MCF 10A (cell line): ENCODE measurements around the gene DGKI. TPM values are rescaled to one million over a fixed set of nuclear protein-coding genes. Genes with fewer than 3 reads are reported as not detected.

ENCODE experiments used
- BruUV-seq: library from RNA; stranded (reverse); fragments of 400-500 nt; replicated peaks from 2 replicates; lab custom pipeline; 2021; lab: Mats Ljungman, UMichigan
- CTCF ChIA-PET: fragments of 300-600 bp; sonication (Branson Sonifier 250); formaldehyde crosslinking; extraction: SDS; loops from one replicate; lab custom pipeline; 2021; ENCODE audit warnings: antibody characterized with exemption, inconsistent platforms; lab: Yijun Ruan, JAX
- POLR2A ChIA-PET: fragments of 300-600, 350-650 bp; sonication (Branson Sonifier 250); formaldehyde crosslinking; extraction: SDS; loops from one replicate; lab custom pipeline; 2020; ENCODE audit warnings: antibody characterized with exemption, inconsistent platforms; lab: Yijun Ruan, JAX
- DNase-seq: peaks from one replicate; pipeline ENCODE4 v3.0.0-alpha.2; 2018; ENCODE audit not compliant: unreplicated experiment
- H3K27ac Mint-ChIP-seq: one replicate; pipeline ENCODE4 v1.8.0; 2022; ENCODE audit warnings: mild to moderate bottlenecking, low read depth, mixed read lengths; ENCODE audit not compliant: unreplicated experiment
- H3K27me3 Mint-ChIP-seq: one replicate; pipeline ENCODE4 v1.8.0; 2022; ENCODE audit warnings: mixed read lengths; ENCODE audit not compliant: insufficient read depth, unreplicated experiment
- H3K36me3 Mint-ChIP-seq: one replicate; pipeline ENCODE4 v1.8.0; 2022; ENCODE audit warnings: mild to moderate bottlenecking, moderate library complexity, mixed read lengths; ENCODE audit not compliant: insufficient read depth, unreplicated experiment
- H3K4me1 Mint-ChIP-seq: one replicate; pipeline ENCODE4 v1.8.0; 2022; ENCODE audit warnings: mixed read lengths; ENCODE audit not compliant: insufficient read depth, unreplicated experiment
- H3K4me3 Mint-ChIP-seq: one replicate; pipeline ENCODE4 v1.8.0; 2022; ENCODE audit warnings: mild to moderate bottlenecking, moderate library complexity, mixed read lengths; ENCODE audit not compliant: unreplicated experiment
- H3K9me3 Mint-ChIP-seq: one replicate; pipeline ENCODE4 v1.8.0; 2022; ENCODE audit warnings: mixed read lengths; ENCODE audit not compliant: unreplicated experiment
- intact Hi-C: fragments of 100-400 bp; cut with micrococcal nuclease; formaldehyde crosslinking; loops from 2 replicates; pipeline ENCODE4 v1.14.1; 2022
- total RNA-seq: library from RNA; stranded (reverse); gene quantifications from 2 replicates; pipeline ENCODE4 v1.2.3, GENCODE V29; 2022
- TF ChIP-seq, protein P1 (sequence below): fragments of 200-600 bp; IDR thresholded peaks from one replicate; pipeline ENCODE4 v1.8.0; 2022; ENCODE audit warnings: antibody characterized with exemption, mild to moderate bottlenecking; ENCODE audit not compliant: unreplicated experiment

DGKI gene
- total RNA-seq, 1 experiment from 2014 or later: 1.4 TPM

DNA sequence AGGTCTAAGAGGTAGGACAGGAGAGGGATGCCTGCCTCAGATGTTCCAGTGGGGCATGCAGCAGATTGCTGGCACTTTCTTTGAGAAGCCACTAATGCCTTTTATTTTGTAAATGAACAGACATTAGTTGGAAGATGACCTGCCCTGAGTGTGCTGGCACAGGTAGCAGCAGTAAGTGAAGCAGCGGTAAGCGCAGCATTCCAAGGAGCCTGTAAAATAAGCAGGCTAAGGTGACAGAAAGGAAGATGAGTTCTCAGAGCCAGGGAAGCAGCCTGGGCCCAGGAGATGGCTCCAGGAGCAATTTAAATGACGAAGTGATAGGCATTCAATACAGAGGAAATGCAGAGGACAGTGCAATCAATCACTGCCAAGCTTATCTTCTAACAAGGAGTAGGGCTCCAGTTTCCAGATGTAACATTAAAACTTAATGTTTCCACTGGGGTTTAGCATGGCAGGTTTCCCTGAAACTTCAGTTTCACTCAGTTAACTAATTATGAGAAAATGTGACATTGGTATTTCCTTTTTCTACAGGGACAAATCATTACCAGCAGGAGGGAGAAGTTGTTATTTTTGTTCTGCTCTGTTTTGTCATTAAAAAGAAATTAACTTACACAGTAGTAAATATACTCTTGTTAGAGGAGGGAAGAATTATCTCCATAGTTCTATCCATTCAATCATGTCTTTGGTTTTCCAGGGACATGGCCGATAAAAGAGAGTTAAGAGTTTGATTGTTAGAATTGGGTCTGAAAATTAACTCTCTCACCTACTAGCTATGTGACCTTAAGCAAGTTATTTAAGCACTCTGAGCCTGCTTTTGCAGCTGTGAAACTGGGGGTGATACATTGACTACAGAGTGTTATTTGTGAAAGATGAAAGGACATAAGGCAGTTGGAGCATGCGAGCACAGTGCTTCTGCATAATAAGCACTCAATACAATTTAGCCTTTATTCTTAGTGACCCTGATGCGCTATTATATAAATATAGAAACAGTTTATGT is 406.6 kb downstream of the DGKI start:
- H3K27ac Mint-ChIP-seq: no peak overlapping the region
- intact Hi-C loops: no loop called here
- POLR2A ChIA-PET: no interaction called here

DNA sequence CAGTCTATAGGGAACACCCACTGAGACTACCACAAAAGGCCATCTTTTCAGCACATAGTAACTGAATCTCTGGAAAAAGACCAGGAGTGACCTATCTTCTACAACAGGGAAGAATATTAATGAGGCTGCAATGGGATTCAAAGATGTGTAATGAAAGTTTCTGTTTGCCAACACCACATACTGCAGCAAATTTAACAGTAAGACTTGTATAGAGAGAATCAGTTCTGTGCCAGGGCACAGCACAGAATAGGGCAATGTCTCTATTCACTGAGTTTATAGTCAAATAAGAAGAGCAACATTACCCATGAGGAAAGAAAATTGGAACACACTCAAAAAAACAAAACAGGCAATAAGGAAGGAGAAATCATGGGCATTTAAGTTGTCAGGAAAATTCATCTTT is 411.8 kb downstream of the DGKI start:
- intact Hi-C loops: no loop called here
- Mint-ChIP-seq H3K27me3 (peaks cover 58% of the 10 kb centered on the region), H3K9me3 (no peaks in the 10 kb centered on the region), H3K4me3 (no peak overlapping the region), H3K27ac (no peak overlapping the region), H3K36me3 (no peaks in the 10 kb centered on the region), H3K4me1 (no peaks in the 10 kb centered on the region)
- ChIA-PET POLR2A (no interaction called here), CTCF (no interaction called here)
- no peak for DNase-seq
- no TSS peak for BruUV-seq
- TF ChIP-seq, protein P1, sequence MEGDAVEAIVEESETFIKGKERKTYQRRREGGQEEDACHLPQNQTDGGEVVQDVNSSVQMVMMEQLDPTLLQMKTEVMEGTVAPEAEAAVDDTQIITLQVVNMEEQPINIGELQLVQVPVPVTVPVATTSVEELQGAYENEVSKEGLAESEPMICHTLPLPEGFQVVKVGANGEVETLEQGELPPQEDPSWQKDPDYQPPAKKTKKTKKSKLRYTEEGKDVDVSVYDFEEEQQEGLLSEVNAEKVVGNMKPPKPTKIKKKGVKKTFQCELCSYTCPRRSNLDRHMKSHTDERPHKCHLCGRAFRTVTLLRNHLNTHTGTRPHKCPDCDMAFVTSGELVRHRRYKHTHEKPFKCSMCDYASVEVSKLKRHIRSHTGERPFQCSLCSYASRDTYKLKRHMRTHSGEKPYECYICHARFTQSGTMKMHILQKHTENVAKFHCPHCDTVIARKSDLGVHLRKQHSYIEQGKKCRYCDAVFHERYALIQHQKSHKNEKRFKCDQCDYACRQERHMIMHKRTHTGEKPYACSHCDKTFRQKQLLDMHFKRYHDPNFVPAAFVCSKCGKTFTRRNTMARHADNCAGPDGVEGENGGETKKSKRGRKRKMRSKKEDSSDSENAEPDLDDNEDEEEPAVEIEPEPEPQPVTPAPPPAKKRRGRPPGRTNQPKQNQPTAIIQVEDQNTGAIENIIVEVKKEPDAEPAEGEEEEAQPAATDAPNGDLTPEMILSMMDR: no peak

More for the DNA sequence above, 406.6 kb downstream of the DGKI start:
- TF ChIP-seq, protein P1: no peak
- Mint-ChIP-seq H3K4me1 (no peaks in the 10 kb centered on the region), H3K9me3 (no peaks in the 10 kb centered on the region), H3K4me3 (no peak overlapping the region), H3K36me3 (no peaks in the 10 kb centered on the region), H3K27me3 (peaks cover 66% of the 10 kb centered on the region)
- DNase-seq: no peak
- no TSS peak for BruUV-seq
- CTCF ChIA-PET: interaction anchor here (0.6 kb wide), 2 partner anchors 18 to 26 kb away, joined by 3 to 4 read pairs; no protein-coding TSS in a partner anchor

DNA sequence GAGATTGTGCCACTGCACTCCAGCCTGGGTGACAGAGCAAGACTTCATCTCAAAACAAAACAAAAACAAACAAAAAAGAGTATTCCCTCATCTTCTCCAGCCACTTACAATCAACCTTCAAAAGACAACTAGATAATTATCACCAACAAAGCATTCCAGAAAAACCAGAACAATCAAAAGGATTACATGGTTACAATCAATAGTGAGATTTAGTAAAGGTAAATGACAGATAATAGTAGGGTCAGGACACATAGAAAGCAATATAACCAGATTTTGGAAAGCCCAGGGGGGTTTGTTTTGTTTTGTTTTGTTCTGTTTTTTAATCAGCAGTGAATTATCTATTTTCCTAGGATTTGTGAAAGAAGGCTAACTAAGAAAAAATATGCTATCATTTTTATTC is 412.2 kb downstream of the DGKI start:
- Mint-ChIP-seq H3K36me3 (no peaks in the 10 kb centered on the region), H3K4me3 (no peak overlapping the region), H3K9me3 (no peaks in the 10 kb centered on the region), H3K4me1 (no peaks in the 10 kb centered on the region), H3K27ac (no peak overlapping the region), H3K27me3 (peaks cover 54% of the 10 kb centered on the region)
- TF ChIP-seq, protein P1: no peak
- no peak for DNase-seq
- ChIA-PET CTCF (no interaction called here), POLR2A (no interaction called here)
- BruUV-seq: no TSS peak
- intact Hi-C loops: no loop called here

DNA sequence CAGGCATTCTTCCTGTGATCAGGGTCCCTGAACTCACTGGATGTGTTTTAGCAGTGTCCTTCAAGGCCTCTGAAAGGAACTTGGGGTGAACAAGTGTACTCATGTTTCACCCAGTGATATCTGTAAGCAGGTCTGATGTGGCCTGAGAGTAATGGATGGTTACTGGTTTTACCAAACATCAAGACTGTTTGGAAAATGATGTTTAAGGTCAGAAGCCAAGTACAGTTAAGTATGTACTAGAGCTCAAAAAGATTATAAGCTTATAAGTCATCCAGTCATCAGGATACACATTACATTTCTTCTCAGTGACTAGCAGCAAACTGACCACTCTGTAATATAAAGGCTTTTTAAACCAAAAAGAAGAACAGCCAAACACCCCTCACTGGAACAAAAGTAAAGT is 423.5 kb downstream of the DGKI start:
- no peak for DNase-seq
- H3K9me3 Mint-ChIP-seq: peaks cover 4% of the 10 kb centered on the region
- intact Hi-C loops: no loop called here
- H3K36me3 Mint-ChIP-seq: no peaks in the 10 kb centered on the region
- CTCF ChIA-PET: no interaction called here
- no peaks in the 10 kb centered on the region for H3K27me3 Mint-ChIP-seq
- no TSS peak for BruUV-seq
- H3K4me1 Mint-ChIP-seq: no peaks in the 10 kb centered on the region
- POLR2A ChIA-PET: no interaction called here
- TF ChIP-seq, protein P1: no peak
- H3K4me3 Mint-ChIP-seq: no peak overlapping the region
- H3K27ac Mint-ChIP-seq: no peak overlapping the region
